ENCODE measurements around the gene DLX3.

DNA sequence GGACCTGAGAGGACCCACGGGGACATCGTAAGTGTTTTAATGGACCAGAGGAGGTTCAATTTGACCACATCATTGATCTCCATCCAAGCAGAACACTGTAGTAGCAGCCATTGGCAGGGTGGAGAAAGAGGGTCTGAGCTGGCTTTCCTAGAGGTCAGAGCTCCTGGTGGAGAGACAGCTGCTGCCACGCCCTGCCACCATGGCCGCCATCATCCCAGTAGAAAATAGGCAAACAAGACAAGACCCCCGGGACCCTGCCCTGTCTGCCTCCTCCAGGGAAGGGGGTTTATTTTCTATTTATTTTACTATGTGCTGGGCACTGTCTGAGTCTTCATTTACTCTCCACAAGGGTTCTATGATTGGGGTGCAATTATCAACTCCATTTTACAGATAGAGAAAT lies 49.5 kb upstream of the DLX3 start:
- no peak for TF ChIP-seq TEAD4 (IDR thresholded peaks at IDR 0.05)
- TF ChIP-seq CEBPB (IDR thresholded peaks at IDR 0.05) = no peak
- 0 out of 2 replicates have a peak, but pooled peaks have one; percentile 51 for TF ChIP-seq ZBTB7A (IDR thresholded peaks at IDR 0.05; ENCODE audit: low read depth)
- no peak for TF ChIP-seq RAD21 (IDR thresholded peaks at IDR 0.05; ENCODE audit: low read depth)
- TF ChIP-seq REST (IDR thresholded peaks at IDR 0.05; ENCODE audit: low read depth) = no peak
- no peak for TF ChIP-seq EP300 (IDR thresholded peaks at IDR 0.05; ENCODE audit: borderline replicate concordance)
- TF ChIP-seq TAF1 (IDR thresholded peaks at IDR 0.05; ENCODE audit: low read depth) = no peak
- TF ChIP-seq MAX (IDR thresholded peaks at IDR 0.05) = no peak
- TF ChIP-seq FOXM1 (IDR thresholded peaks at IDR 0.05; ENCODE audit: borderline replicate concordance, low read depth) = no peak
- no peak for TF ChIP-seq NFIC (IDR thresholded peaks at IDR 0.05)
- no peak for TF ChIP-seq EGR1 (IDR thresholded peaks at IDR 0.05)
- TF ChIP-seq YY1 (IDR thresholded peaks at IDR 0.05; ENCODE audit: low read depth) = no peak
- TF ChIP-seq TCF12 (IDR thresholded peaks at IDR 0.05; ENCODE audit: low read depth) = no peak

Data from Ishikawa (cell line).